ENCODE results near the gene MYO1D.
"Not testable (repeated sequence)": the region's sequence is repeated elsewhere in the genome, so short reads cannot be mapped to it uniquely, and the experiment has no call there.

MYO1D gene

DNA sequence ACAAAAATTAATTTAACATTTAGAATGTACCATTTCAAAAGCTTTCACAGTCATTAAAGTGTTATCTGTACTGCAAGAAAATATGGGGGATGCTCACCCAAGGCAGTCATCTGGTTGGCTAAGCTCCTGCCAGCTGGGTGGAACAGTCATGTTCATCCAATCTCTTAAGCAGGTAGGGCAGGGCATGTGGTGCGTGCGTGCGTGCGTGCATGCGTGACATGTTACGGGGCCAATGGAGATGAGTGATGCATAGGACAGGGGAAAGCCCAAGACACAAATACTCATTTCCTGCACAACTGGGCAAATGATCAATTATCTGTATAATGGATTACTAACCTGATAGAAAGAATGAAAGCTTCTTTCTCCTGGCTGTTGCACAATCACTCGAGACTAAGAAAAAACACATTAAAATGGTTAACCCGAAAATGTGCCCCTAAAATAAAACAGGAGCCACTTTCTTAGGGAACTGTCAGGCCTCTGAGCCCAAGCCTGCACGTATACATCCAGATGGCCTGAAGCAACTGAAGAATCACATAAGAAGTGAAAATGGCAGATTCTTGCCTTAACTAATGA lies 104.4 kb downstream of the MYO1D start:
- DNase-seq = no peak

DNA sequence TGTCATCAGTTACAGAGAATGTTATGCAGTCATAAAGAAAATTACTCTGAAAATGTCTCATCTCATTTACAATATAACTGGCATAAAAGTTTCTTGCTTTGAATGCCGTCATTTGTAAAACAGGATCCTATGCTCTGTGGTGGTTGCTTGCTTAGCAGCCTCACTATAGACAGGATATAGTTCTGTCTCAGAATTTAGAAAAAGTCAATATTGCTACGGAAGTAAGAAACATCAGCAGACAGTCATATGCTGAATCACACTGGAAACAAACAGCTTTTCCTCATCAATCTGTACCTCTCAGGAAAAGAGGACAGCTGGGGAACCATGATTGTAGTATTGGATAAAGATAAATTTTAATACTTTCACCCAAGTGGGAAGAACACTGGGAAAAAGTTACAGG lies 105.5 kb downstream of the MYO1D start:
- DNase-seq = no peak

DNA sequence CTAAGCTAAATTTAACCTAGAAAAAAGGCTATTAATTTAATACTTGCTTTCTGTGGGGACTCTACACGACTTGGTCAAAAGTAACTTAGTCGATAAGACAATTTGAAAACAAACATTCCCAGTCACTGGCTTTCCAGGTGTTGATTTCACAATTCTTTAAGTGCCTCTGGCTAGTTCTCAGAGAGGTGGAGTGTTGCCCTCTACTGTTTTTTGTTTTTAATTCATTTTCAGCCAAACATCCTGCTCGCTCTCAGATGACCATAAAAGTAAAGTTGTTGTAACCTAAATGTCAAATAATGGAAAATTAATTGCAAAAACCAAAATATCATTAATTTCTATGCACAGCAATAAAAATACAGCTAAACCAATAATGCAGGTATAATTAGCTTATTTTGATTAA lies 107.1 kb downstream of the MYO1D start:
- no peak for DNase-seq

DNA sequence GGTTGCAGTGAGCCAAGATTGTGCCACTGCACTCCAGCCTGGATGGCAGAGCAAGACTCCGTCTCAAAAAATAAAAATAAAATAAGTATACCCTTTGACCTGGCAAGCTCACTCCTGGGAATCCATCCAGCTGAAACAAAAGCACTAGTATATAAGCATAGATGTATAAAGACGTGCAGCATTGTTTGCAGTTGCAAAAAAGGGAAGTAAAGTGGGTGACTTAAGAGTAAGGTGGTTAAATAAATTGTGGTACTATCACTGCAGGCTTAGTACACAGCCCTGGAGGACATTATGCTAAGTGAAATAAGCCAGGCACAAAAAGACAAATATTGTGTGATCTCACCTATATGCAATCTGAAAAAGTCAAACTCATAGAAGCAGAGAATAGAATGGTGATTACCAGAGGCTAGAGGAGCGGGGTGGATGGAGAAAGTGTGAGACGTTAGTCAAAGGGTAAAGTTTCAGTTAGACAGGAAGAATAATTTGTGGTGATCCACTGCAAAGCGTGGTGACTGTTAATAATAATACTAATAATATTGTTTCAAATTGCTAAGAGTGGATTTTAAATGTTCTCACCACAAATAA lies 113.0 kb downstream of the MYO1D start:
- no peak for DNase-seq

DNA sequence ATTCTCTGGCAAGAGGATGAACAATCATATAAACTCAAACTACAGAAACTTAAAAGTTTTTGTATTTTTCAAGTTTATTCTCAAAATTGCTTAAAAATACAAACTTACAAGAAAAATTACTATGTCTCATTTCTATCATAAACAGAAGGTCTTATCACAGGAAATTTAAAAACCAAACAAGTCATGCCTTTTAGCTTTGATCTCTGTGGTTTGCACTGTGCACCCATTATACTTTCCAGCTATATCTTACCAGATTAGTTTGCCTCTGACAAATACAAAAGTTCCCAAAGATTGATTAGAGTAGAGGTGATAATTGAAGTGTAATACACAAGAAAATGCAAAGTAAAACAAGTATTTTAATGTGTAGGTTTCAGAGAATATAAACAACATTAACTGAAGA lies 117.4 kb downstream of the MYO1D start:
- no peak for DNase-seq

DNA sequence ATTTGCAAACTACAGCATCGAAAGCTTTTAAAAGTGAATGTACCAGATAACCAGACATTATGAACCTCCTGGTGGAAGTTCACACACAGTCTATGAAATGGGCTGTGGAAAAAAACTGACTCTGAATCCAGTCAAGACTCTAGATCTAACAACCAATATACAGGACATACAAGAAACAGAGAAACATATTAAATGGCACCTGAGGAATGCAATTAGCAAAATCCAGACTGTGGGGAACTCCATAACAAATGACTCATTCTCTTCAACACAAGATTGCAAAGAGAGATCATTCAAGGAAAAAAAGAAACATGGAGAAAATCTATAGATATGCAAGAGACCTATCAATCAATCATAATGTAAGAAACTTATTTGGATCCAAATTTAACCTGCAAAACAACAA lies 119.0 kb downstream of the MYO1D start:
- DNase-seq = no peak

DNA sequence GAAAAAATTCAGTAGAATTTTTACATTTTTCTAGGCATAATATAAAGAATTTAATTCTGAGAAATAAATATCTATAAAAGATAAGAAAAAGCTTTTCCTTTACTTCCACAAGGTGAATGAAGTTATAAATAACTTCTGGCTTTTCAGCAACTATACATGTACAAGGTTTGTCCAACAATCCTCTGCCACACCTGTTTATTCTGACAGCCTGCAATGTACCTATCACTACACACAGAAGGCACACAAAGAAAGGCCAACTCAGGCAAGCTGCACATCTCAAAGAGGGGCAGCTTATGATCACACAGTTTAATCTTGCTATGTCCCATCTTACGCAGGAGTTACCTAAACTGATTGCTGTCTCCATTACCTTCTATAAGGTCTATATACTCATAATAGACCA lies 120.2 kb downstream of the MYO1D start:
- DNase-seq = no peak

DNA sequence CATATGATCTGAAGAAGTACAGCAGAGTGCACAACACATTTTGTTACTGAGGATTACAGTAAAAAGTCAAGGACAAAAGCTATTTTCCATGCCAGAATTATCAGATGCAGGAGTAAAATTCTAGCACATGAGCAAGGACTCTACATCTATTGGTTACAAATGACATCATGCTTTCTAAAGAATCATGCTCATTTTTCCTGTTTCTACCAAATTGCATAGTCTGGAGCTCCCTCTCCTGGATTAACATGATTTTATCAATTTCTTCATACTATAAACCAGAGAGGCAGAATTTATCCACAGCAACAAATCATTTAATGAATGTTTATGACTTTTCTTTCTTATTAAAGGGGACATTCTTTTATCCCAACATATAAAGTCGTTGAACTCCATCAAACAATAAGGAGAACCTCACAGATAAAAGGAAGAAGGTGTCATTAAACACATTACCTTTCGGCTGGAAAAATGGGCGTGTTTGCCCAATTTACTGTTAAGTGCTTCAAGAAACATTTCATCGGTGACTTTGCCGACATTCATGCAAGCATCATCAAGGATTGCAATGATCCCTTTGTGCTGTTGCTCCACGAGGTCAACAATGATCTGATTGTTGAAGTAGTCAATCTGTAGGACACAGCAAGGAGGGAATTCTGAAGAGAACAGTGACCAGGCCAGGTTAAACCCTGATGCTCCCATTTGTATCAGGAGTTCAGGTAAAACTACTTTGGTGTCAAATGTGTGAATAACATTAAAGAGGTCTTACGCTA lies 121.7 kb downstream of the MYO1D start:
- DNase-seq = no peak

DNA sequence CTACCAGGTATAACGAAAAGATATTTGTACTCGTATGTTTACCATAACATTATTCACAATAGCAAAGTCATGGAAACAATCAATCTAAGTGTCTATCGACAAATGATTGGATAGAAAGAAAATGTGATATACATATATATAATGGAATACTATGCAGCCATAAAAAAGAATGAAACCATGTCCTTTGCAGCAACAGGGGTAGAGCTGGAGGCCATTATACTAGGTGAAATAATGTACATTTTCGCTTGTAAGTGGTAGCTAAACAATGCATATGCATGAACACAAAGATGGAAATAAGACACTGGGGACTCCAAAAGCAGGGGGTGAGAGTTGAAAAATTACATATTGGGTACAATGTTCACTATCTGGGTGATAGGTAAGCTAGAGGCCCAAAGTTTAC lies 124.0 kb downstream of the MYO1D start:
- no peak for DNase-seq

DNA sequence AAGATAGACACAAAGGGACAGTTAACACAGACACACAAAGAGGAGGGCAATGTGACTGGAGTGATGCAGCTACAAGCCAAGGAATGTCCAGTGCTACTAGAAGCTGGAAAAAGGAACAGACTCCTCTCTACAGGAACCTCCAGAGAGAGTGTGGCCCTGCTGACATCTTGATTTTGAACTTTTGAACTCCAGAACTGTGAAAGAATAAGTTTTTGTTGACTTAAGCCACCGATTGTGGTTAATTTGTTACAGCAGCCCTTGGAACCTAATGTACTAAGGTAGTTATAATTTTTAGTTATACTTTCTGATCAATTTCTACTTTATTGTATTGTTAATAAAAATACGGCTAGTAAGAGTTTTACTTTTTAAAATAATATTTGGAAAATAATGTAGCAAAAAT lies 129.1 kb downstream of the MYO1D start:
- no peak for DNase-seq

DNA sequence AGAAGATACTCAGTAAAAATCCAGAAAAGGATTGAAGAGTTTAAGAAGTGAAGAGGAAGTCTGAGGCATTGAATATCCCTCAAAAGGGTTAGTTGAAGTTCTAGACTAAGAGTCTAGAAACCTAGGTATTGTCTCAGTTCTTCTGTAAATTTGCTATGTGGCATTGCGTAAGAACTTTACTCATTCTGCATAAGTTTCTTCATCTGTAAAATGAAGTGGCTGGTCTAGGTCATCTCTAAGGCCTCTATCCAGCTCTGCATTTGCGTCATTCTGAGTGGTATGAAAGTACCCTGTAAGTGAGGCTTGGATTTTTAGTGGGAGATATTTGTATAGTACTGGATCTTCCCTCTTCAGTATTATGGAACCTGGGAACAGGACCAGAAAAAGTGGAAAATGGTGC lies 130.2 kb downstream of the MYO1D start:
- no peak for DNase-seq

DNA sequence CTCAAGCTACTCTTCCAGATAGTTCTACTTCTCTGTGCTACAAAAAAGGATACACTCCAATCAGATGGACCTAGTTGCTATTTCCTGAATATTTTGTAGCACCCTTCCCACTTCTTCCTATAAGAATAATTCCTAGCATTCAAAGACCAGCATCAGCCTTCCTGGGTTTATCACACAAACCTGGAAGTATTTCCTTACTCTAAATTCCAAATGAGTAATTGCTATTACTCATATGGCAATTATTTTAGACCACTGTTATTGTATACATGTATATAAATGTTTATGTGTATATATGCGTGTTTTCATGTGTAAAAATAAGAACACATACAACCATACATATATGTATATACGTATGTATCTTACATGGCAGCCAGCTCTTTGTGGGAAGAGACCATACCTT lies 130.6 kb downstream of the MYO1D start:
- DNase-seq = no peak

DNA sequence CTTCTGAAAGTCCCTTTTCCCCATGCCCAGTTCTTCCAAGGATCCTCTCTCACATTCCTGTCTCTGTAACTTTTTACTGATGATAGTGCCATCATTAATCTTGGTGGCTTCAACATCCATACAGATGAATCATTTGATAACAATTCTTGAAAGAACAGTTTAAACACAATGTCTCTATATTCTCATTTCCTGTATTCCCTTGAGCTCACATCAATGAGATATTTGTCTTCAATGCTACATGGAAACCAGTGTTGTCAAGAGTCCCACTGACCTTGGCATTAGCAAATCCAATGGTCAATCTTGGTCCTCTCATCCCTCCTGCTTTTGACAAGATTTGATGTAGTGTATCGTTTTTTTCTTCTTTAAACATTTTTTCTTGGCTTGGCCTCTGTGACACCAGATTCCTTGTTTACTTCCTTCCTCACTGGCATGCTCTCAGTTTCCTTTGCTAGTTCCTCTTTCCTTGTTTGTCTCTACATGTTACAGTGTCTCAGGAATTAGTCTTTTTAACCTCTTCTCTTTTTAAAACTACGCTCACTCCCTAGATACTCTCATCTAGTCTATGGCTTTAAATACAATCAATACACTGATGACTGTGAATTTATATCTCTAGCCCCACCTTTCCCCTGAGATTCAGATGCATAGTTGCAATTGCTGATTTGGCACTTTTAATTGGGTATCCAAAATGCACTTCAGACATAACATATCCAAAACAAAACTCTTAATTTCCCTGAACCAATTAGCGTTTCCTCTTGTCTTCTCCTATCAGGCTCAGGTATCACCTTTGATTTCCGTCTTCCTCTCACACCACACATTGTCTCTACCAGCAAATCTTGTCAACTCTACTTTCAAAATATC lies 134.0 kb downstream of the MYO1D start:
- DNase-seq = no peak

DNA sequence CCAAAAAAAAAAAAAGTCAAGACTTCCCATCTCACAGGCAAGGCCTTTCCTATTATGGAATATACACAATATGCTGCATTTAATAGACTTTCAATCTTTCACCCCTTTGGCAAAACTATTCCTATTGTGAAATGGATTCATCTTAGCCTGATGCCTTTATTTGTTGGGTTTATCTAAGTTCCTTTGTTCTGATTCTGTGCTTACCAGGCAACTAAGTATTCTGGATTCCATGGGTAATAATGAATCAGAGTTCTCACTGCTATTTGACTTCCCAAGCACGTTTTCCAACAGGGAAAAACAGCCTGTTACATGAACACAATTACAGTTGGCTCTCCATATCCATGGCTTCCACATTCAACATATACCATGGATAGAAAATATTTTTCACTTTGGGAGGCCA lies 135.5 kb downstream of the MYO1D start:
- no peak for DNase-seq

DNA sequence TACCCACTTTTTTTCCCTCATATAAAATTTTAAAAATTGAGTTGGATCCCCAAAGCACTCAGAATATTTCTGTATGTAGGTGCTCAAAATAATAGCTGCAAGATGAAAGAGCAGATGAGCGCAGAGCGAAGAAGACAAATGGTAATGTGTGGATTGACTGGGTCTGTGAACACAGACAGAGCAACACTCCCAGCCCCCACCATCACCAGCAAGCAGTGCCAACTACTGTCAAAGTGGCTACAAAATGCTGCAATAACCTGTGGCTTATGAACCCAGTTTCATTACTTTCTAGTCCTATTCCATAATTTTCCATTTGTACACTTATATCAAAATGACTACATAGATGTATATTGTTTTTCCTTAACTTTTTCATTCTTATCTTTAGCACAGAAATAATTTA lies 137.2 kb downstream of the MYO1D start:
- no peak for DNase-seq

DNA sequence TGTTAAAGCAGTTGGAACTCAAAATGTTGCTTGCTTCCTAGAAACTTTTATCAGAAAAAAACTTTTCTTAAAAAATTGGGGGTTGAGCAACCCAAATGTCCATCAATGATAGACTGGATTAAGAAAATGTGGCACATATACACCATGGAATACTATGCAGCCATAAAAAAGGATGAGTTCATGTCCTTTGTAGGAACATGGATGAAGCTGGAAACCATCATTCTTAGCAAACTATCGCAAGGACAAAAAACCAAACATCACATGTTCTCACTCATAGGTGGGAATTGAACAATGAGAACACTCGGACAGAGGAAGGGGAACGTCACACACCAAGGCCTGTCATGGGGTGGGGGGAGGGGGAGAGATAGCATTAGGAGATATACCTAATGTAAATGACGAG lies 137.8 kb downstream of the MYO1D start:
- not testable (repeated sequence) for DNase-seq

DNA sequence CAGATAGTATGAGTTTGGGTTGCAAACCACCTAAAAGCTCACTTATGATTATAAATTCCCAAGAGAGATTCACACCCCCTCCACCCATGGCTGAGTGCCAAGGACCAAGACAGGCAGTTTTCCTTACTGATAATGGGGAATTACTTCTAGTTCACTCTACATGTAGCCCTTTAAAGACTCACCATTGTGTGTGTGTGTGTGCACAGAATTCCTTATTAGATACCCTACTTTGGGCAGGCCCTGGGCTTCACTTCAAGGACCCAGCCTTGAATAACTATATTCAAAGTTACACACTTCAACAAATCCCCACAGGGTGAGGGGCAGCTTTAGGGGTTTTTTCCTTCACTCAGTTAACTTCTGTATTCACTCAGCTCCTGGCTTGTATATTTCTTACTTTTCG lies 143.5 kb downstream of the MYO1D start:
- no peak for DNase-seq

DNA sequence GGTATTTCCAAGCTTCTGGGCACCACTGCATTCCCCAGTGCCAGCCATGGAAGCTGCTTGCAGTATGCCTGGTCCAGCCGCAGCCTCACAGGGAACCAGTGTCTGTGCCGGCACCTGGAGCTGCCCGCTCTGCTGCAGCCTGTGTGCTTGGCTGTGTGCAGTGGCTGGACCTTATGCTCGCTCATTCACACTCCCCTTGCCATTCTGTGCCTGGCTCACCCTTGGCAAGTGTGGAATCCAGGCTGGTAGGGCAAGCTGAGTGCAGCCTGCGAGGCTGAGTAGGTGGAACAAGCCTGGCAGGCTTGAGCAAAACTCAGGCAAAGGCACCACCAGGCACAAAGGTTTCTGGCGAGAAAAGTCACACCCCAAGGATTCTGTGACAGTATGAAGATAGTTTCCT lies 144.0 kb downstream of the MYO1D start:
- no peak for DNase-seq

DNA sequence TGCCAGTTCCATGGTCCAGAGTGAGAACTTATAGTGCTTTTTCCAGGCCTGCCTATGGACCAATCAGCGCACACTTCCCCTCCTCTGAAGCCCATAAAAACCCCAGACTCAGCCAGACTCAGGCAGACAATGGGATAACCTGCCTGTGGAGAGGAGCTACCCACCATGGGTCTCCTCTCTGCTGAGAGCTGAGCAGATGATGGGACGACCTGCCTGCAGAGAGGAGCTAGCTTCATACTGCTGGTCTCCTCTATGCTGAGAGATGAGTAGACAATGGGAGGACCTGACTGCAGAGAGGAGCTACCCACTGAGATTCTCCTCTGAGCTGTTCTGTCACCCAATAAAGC lies 144.7 kb downstream of the MYO1D start:
- no peak for DNase-seq

DNA sequence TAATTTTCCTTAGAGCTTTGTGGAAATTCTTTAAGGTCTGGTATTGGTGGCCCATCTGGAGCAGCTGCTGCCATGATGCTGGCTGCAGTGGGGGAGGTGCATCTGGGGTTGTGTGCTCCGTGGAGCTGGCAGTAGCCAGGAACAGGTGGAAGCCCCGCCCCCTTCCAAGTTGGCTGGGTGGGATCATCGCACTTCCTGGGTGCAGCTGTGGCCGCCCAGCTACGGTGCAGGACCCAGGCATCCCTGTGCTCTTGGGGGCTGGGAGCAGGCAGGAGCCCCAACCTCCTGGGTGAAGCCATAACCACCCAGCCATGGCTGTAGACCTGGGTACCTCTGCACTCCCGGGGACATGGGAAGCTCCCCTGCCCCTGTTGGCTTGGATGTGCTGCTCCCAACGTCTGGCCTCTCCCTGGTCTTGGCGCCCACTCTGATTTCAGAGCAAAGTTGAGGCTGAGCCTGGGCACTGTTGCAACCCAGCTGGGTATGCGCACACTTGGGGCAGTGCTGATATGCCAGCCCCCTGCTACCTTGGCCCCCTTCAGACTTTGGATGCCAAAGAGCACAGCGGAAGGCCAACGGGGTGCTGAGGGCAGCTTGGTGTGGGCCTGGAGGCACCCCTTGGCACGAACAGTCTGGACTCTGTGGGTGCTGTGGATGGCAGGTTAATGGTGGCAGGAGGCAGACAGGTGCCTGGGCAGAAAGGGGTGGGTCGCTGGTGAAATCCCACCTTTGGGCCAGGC lies 145.2 kb downstream of the MYO1D start:
- no peak for DNase-seq

DNA sequence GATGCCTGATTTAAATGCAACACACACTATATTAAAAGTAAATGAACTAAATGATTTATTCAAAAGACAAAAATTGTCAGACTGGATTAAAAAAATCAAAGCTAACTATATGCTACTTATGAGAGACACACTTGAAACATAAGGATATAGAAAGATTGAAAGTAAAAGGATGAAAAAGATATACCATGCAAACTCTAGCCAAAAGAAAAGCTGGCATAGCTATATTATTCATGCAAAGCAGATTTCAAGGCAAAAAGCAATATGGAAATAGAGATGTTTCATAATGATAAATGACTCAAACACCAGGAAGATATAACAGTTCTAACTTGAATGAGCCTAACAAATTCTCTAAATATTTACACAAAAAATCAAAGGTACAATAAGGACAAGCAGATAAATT lies 149.2 kb downstream of the MYO1D start:
- DNase-seq = no peak

DNA sequence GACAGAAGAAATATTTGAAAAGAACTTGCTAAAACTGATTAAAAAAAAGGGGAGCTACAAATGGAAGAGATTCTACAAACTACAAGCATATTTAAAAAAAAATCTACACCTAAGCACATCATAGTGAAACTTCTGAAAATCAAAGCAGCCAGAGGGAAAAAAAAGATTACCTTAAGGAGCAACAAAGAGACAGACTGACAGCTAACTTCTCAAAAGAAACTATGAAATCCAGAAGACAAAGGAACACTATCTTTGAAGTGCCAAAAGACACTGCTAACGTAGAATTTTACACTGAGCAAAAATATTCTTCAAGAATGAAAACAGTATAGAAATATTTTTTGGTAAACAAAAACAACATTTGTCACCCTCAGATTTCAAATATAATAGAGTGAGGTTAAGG lies 151.2 kb downstream of the MYO1D start:
- DNase-seq = no peak

DNA sequence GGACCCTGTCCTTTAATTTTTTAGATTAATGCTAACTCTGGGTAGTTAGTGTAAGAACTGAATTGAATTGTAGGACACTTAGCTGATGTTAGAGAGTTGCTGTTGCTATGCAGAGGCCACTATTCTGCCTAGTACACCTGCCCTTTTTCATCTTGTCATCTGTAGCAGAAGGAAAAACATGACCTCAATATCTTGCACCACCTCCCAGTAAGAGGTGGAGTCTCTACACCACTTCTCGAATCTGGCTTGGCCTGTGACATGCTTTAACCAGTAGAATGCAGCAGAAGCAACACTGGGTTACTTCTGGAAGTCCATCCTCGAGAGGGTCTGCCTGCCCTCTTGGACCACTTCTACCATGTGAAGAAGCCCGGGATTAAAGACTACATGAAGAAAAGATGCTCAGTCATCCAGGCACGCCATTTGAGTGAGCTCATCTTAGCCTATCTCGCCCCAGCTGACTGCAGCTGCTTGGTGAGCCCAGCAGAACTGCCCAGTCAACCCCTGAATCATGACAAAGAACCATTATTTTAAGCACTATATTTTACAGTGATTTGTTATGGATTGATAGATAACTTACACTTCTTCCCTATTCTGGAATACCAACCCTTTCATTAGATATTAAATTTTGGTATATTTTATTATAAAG lies 153.5 kb downstream of the MYO1D start:
- no peak for DNase-seq

Data from activated CD8-positive, alpha-beta memory T cell treated with anti-CD3 and anti-CD28 coated beads, Interleukin-2, amount 50 U/mL, for 48 hours (primary cell).